ENCODE results near the gene PPP1R15B.

DNA sequence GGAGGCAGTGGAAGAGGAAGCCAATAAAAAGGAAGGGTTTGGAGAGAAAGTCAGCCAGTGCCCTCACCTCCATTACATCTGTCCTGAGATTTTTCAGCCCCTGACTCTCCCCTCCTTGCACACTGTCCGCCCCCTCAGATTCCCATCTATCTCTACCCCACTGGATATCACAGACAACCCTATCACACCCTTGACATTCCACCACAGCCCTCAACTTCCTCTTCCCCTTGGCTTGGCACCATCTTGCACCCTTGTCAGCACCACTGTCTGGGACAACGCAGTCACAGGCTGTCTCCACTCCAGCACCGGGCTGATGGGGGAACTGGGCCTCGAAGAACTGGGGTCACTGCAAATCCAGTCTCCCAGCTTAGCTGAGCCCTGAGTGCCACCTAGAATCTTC, 37.7 kb downstream of the PPP1R15B start:
- TF ChIP-seq CTCF (IDR thresholded peaks at IDR 0.05) (no peak), POLR2A (IDR thresholded peaks at IDR 0.05) (no peak)
